Testis (tissue), 2 donors: Measurements from ENCODE around the gene SEC14L3.

ENCODE experiments used
- POLR2A ChIP-seq: fragments of 450-650 bp; IDR thresholded peaks from one replicate; pipeline ENCODE4 v1.6.1; 2017; ENCODE audit warnings: antibody characterized with exemption, mild to moderate bottlenecking, moderate library complexity
- TF ChIP-seq, protein P1 (sequence below), 3 experiments: fragments of 450-650 bp in 2 of 3; fragments of 200-600 bp in 1 of 3; sonication (generic) in 1 of 3; IDR thresholded peaks; one replicate each; pipeline ENCODE4 v1.5.1; 2016 to 2019; ENCODE audit warnings: antibody characterized with exemption in 3 of 3, mild to moderate bottlenecking in 2 of 3, moderate library complexity in 1 of 3

DNA sequence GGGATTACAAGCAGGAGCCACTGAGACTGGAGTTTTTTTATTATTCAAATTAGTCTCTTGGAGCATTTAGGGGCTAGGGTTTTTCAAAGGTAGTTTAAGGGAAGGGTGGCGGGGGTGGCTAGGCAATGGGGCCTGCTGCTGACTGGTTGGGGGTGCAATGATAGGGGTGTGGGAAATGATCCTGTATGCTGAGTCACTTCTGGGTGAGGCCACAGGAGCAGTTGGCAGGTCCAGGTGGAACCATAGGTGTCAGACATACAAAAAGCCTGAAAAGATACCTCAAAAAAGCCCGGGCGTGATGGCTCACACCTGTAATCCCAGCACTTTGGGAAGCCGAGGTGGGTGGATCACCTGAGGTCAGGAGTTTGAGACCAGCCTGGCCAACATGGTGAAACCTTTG is 32.6 kb downstream of the SEC14L3 start:
- TF ChIP-seq, protein P1, sequence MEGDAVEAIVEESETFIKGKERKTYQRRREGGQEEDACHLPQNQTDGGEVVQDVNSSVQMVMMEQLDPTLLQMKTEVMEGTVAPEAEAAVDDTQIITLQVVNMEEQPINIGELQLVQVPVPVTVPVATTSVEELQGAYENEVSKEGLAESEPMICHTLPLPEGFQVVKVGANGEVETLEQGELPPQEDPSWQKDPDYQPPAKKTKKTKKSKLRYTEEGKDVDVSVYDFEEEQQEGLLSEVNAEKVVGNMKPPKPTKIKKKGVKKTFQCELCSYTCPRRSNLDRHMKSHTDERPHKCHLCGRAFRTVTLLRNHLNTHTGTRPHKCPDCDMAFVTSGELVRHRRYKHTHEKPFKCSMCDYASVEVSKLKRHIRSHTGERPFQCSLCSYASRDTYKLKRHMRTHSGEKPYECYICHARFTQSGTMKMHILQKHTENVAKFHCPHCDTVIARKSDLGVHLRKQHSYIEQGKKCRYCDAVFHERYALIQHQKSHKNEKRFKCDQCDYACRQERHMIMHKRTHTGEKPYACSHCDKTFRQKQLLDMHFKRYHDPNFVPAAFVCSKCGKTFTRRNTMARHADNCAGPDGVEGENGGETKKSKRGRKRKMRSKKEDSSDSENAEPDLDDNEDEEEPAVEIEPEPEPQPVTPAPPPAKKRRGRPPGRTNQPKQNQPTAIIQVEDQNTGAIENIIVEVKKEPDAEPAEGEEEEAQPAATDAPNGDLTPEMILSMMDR (IDR thresholded peaks at IDR 0.05) = no peak
- no peak for TF ChIP-seq POLR2A
